K562 (cell line): ENCODE measurements around the gene PPP2R1A. TPM values are rescaled to one million over a fixed set of nuclear protein-coding genes. Genes with fewer than 3 reads are reported as not detected.
A peak's percentile ranks its signal among the peaks of the same experiment; 100 is the strongest.

Experiments used
- BCOR ChIP-seq: fragments of 450-650 bp; IDR thresholded peaks from 2 replicates; pipeline ENCODE4 v1.6.1; 2016
- CREM ChIP-seq: IDR thresholded peaks from 2 replicates; pipeline ENCODE4 v1.6.1; 2014; ENCODE audit warnings: antibody characterized with exemption, low read depth
- ILK ChIP-seq: fragments of 450-650 bp; IDR thresholded peaks from 2 replicates; pipeline ENCODE4 v1.6.1; 2016; ENCODE audit warnings: missing genetic modification characterization, low read depth, mild to moderate bottlenecking, missing compliant biosample characterization, moderate library complexity, borderline replicate concordance
- MEIS2 ChIP-seq: fragments of 450-650 bp; IDR thresholded peaks from 2 replicates; pipeline ENCODE4 v1.6.1; 2014; ENCODE audit warnings: mild to moderate bottlenecking; ENCODE audit not compliant: partially characterized antibody
- MIER1 ChIP-seq: fragments of 450-650 bp; IDR thresholded peaks from 2 replicates; pipeline ENCODE4 v1.6.1; 2016; ENCODE audit warnings: antibody characterized with exemption, mild to moderate bottlenecking, low read depth
- MTA1 ChIP-seq: fragments of 450-650 bp; IDR thresholded peaks from 2 replicates; pipeline ENCODE4 v1.6.1; 2017; ENCODE audit warnings: borderline replicate concordance
- NCOA1 ChIP-seq: fragments of 450-650 bp; IDR thresholded peaks from 2 replicates; pipeline ENCODE4 v1.6.1; 2016; ENCODE audit warnings: low read depth
- PHF21A ChIP-seq: fragments of 450-650 bp; IDR thresholded peaks from 2 replicates; pipeline ENCODE4 v1.6.1; 2017; ENCODE audit warnings: low read depth, borderline replicate concordance
- PTBP1 ChIP-seq: fragments of 200-400 bp; formaldehyde crosslinking; IDR thresholded peaks from 2 replicates; pipeline ENCODE4 v1.6.1; 2017; ENCODE audit warnings: low read depth, low read length
- RCOR1 ChIP-seq, 2 experiments: IDR thresholded peaks; 2 replicates each; pipeline ENCODE4 v1.6.1; 2012; ENCODE audit warnings: low read depth in 2 of 2, low read length in 2 of 2, borderline replicate concordance in 1 of 2, improper control_type of control experiment in 1 of 2
- SMARCA4 ChIP-seq: fragments of 450-650 bp; IDR thresholded peaks from 2 replicates; pipeline ENCODE4 v1.6.1; 2016
- TCF7L2 ChIP-seq: fragments of 150-350 bp; IDR thresholded peaks from 2 replicates; pipeline ENCODE4 v1.6.1; 2016; ENCODE audit warnings: low read depth, mild to moderate bottlenecking, low read length, moderate library complexity
- TCFL5 ChIP-seq: fragments of 250-450 bp; sonication (Bioruptor Pico); conservative IDR thresholded peaks from 2 replicates; pipeline ENCODE4 v1.6.1; 2021; ENCODE audit warnings: mild to moderate bottlenecking, moderate library complexity, matching md5 sums
- polyA plus RNA-seq, 8 experiments: library from polyadenylated mRNA; depleted of rRNA in 4 of 8; stranded (reverse) in 5 of 8; unstranded in 3 of 8; fragments of >200 nt; fragmentation: Nextera tagmentation in 2 of 8; fragmentation: Illumina TruSeq in 1 of 8; extraction: Ambion mirVana in 2 of 8; extraction: Trizol in 1 of 8; gene quantifications; 2 replicates each; pipeline versions ENCODE4 v1.2.1 to v1.2.3, GENCODE V29; 2011 to 2014; ENCODE audit warnings: inconsistent platforms in 1 of 8, missing spikeins in 1 of 8
- total RNA-seq, 7 experiments: library from RNA; depleted of rRNA in 6 of 7; stranded (reverse); fragments of >200 nt in 6 of 7; fragmentation: Illumina TruSeq in 2 of 7; extraction: Trizol in 2 of 7; gene quantifications; 2 replicates each; pipeline versions ENCODE4 v1.2.1 to v1.2.3, GENCODE V29; 2011 to 2021; ENCODE audit warnings: low replicate concordance in 1 of 7
- TF ChIP-seq, protein P1 (sequence below), 2 experiments: IDR thresholded peaks in 1 of 2; conservative IDR thresholded peaks in 1 of 2; 2 replicates each; pipeline ENCODE4 v1.6.1; 2016; ENCODE audit warnings: low read depth in 2 of 2, mild to moderate bottlenecking in 1 of 2, missing compliant biosample characterization in 1 of 2, missing genetic modification characterization in 1 of 2, moderate library complexity in 1 of 2
- TF ChIP-seq, protein P2 (sequence below), 2 experiments: fragments of 200-800 bp in 1 of 2; sonication (Bioruptor generic) in 1 of 2; sonication (generic) in 1 of 2; formaldehyde crosslinking in 1 of 2; IDR thresholded peaks in 1 of 2; conservative IDR thresholded peaks in 1 of 2; 2 replicates each; pipeline versions ENCODE4 v1.5.0 to v1.6.1; 2016 to 2020; ENCODE audit warnings: missing compliant biosample characterization in 1 of 2, missing genetic modification characterization in 1 of 2, missing genetic modification reagents in 1 of 2
- TF ChIP-seq, protein P3 (sequence below): fragments of 250-450 bp; sonication (Bioruptor Pico); IDR thresholded peaks from 2 replicates; pipeline ENCODE4 v1.5.0; 2021
- TF ChIP-seq, protein P4 (sequence below), 3 experiments: fragments of 200-800 bp in 1 of 3; fragments of 250-450 bp in 1 of 3; fragments of 450-650 bp in 1 of 3; sonication (Bioruptor Pico) in 1 of 3; sonication (Bioruptor generic) in 1 of 3; formaldehyde crosslinking in 1 of 3; IDR thresholded peaks; 2 replicates each; pipeline versions ENCODE4 v1.6.1 to v1.8.0; 2016 to 2022; ENCODE audit warnings: mild to moderate bottlenecking in 2 of 3, missing genetic modification characterization in 2 of 3, missing compliant biosample characterization in 1 of 3, moderate library complexity in 1 of 3

PPP2R1A gene
- total and polyA plus RNA-seq, 9 of the 15 experiments (the other 6 are each of a cell fraction or from before 2014, with no cell fraction given) = 10.1 to 211 (median 70.1) TPM

DNA sequence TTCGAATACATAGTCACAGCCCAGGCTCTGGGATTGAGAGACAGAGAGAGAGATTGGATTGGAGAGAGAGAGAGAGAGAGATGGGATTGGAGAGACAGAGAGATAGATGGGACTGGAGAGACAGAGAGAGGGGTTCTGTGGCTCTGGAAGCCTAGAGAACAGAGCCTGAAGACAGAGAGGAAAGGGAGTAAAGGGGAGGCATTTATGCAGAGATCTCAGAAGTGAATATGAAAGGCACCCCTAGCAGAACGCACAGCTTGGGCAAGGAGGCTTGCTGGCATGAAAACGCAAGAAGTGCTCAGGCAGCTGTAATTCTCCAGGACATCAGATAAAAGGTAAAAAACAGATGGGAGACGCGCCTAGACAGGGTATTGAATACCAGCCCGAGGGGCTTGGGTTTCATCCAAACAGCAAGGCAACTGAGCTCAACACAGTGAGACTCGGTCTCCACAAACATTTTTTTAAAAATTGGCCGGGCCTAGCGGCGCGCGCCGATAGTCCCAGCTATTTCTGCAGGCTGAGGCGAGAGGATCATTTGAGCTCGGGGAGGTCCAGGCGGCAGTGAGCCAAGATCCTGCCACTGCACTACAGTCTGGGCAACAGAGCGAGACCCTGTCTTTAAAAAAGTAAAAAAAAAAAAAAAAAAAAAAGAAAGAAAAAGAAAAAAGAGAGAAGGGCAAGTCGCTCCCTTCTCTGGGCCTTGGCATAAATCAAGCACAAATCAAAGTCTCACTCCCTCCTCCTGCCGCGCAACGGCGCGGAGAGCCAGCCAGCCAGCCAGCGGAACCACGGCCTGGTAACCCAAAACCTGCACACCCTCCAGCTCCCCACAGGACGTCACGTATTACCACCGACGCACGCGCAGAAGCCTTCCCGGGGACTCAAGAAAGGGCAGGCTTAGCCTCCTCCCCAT, 774 bp upstream of the PPP2R1A start (continued):
- TF ChIP-seq, protein P1, sequence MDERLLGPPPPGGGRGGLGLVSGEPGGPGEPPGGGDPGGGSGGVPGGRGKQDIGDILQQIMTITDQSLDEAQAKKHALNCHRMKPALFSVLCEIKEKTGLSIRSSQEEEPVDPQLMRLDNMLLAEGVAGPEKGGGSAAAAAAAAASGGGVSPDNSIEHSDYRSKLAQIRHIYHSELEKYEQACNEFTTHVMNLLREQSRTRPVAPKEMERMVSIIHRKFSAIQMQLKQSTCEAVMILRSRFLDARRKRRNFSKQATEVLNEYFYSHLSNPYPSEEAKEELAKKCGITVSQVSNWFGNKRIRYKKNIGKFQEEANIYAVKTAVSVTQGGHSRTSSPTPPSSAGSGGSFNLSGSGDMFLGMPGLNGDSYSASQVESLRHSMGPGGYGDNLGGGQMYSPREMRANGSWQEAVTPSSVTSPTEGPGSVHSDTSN (CRISPR knock-in tag; IDR thresholded peaks at IDR 0.05; ENCODE audit: low read depth) = no peak
- TF ChIP-seq, protein P1 (tag; conservative IDR thresholded peaks at IDR 0.05; ENCODE audit: low read depth) = peak; percentile 93; the same call in 1 of the 2 replicates
- TF ChIP-seq MTA1 = peak; percentile 25; the same call in 1 of the 2 replicates
- TF ChIP-seq, protein P2, sequence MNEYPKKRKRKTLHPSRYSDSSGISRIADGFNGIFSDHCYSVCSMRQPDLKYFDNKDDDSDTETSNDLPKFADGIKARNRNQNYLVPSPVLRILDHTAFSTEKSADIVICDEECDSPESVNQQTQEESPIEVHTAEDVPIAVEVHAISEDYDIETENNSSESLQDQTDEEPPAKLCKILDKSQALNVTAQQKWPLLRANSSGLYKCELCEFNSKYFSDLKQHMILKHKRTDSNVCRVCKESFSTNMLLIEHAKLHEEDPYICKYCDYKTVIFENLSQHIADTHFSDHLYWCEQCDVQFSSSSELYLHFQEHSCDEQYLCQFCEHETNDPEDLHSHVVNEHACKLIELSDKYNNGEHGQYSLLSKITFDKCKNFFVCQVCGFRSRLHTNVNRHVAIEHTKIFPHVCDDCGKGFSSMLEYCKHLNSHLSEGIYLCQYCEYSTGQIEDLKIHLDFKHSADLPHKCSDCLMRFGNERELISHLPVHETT (CRISPR knock-in tag; conservative IDR thresholded peaks at IDR 0.05 in 1 of 2, IDR thresholded peaks at IDR 0.05 in 1 of 2) = peak in 1 of 2 experiments; percentile 15; a peak in 1 of 4 replicates
- peak; percentile 60 for TF ChIP-seq SMARCA4
- TF ChIP-seq, protein P3, sequence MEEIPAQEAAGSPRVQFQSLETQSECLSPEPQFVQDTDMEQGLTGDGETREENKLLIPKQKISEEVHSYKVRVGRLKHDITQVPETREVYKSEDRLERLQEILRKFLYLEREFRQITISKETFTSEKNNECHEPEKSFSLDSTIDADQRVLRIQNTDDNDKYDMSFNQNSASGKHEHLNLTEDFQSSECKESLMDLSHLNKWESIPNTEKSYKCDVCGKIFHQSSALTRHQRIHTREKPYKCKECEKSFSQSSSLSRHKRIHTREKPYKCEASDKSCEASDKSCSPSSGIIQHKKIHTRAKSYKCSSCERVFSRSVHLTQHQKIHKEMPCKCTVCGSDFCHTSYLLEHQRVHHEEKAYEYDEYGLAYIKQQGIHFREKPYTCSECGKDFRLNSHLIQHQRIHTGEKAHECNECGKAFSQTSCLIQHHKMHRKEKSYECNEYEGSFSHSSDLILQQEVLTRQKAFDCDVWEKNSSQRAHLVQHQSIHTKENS (CRISPR knock-in tag) = no peak
- TF ChIP-seq, protein P4, sequence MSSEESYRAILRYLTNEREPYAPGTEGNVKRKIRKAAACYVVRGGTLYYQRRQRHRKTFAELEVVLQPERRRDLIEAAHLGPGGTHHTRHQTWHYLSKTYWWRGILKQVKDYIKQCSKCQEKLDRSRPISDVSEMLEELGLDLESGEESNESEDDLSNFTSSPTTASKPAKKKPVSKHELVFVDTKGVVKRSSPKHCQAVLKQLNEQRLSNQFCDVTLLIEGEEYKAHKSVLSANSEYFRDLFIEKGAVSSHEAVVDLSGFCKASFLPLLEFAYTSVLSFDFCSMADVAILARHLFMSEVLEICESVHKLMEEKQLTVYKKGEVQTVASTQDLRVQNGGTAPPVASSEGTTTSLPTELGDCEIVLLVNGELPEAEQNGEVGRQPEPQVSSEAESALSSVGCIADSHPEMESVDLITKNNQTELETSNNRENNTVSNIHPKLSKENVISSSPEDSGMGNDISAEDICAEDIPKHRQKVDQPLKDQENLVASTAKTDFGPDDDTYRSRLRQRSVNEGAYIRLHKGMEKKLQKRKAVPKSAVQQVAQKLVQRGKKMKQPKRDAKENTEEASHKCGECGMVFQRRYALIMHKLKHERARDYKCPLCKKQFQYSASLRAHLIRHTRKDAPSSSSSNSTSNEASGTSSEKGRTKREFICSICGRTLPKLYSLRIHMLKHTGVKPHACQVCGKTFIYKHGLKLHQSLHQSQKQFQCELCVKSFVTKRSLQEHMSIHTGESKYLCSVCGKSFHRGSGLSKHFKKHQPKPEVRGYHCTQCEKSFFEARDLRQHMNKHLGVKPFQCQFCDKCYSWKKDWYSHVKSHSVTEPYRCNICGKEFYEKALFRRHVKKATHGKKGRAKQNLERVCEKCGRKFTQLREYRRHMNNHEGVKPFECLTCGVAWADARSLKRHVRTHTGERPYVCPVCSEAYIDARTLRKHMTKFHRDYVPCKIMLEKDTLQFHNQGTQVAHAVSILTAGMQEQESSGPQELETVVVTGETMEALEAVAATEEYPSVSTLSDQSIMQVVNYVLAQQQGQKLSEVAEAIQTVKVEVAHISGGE (CRISPR knock-in tag; IDR thresholded peaks at IDR 0.05) = peak in 1 of 3 experiments; percentile 55; a peak in 1 of 6 replicates
- TF ChIP-seq MEIS2 = peak; percentile 85
- no peak for TF ChIP-seq TCFL5 (CRISPR knock-in tag)
- TF ChIP-seq BCOR = peak; percentile 90
- TF ChIP-seq PHF21A = peak; percentile 97
- no peak for TF ChIP-seq TCF7L2
- TF ChIP-seq PTBP1 = no peak
- 0 out of 2 replicates have a peak, but pooled peaks have one; percentile 38 for TF ChIP-seq NCOA1
- no peak for TF ChIP-seq MIER1
- peak; percentile 73 for TF ChIP-seq CREM
- peak; percentile 43 to 84; a peak in 3 of 4 replicates for TF ChIP-seq RCOR1 (IDR thresholded peaks at IDR 0.05; ENCODE audit: borderline replicate concordance in 1 of 2, low read depth in 2 of 2, low read length in 2 of 2)
- no peak for TF ChIP-seq ILK (tag)
